WTC11 (cell line): ENCODE data around the gene SPRR2A.

Source experiments
- E2F1 ChIP-seq: sonication (generic); formaldehyde crosslinking; IDR thresholded peaks from 2 replicates; pipeline ENCODE4 v1.8.0; 2022; ENCODE audit warnings: mild to moderate bottlenecking, missing genetic modification reagents
- ETV6 ChIP-seq: sonication (generic); formaldehyde crosslinking; IDR thresholded peaks from 2 replicates; pipeline ENCODE4 v1.8.1; 2022; ENCODE audit warnings: mild to moderate bottlenecking, missing genetic modification reagents
- FOXP1 ChIP-seq: sonication (generic); formaldehyde crosslinking; IDR thresholded peaks from 2 replicates; pipeline ENCODE4 v1.8.0; 2022; ENCODE audit warnings: missing genetic modification reagents, mild to moderate bottlenecking, moderate library complexity, borderline replicate concordance
- GABPB1 ChIP-seq: sonication (generic); formaldehyde crosslinking; IDR thresholded peaks from 2 replicates; pipeline ENCODE4 v1.8.1; 2023; ENCODE audit warnings: mild to moderate bottlenecking, missing genetic modification reagents
- IRF2 ChIP-seq: sonication (generic); formaldehyde crosslinking; IDR thresholded peaks from 2 replicates; pipeline ENCODE4 v1.8.0; 2022; ENCODE audit warnings: low read depth, missing genetic modification reagents, borderline replicate concordance
- JUN ChIP-seq: sonication (generic); formaldehyde crosslinking; IDR thresholded peaks from 2 replicates; pipeline ENCODE4 v1.8.0; 2023; ENCODE audit warnings: mild to moderate bottlenecking, missing genetic modification reagents
- MAX ChIP-seq: sonication (generic); formaldehyde crosslinking; IDR thresholded peaks from 2 replicates; pipeline ENCODE4 v1.8.0; 2022; ENCODE audit warnings: mild to moderate bottlenecking, missing genetic modification reagents
- NR1H2 ChIP-seq: sonication (generic); formaldehyde crosslinking; IDR thresholded peaks from 2 replicates; pipeline ENCODE4 v1.9.0; 2021; ENCODE audit warnings: mild to moderate bottlenecking, moderate library complexity, missing genetic modification reagents
- USF1 ChIP-seq: sonication (generic); formaldehyde crosslinking; IDR thresholded peaks from 2 replicates; pipeline ENCODE4 v1.8.0; 2022; ENCODE audit warnings: mild to moderate bottlenecking, missing genetic modification reagents
- USF2 ChIP-seq: sonication (generic); formaldehyde crosslinking; IDR thresholded peaks from 2 replicates; pipeline ENCODE4 v1.8.1; 2023; ENCODE audit warnings: mild to moderate bottlenecking, missing genetic modification reagents, moderate library complexity
- TF ChIP-seq, protein P1 (sequence below): fragments of 200-600 bp; IDR thresholded peaks from 2 replicates; pipeline ENCODE4 v1.8.0; 2022; ENCODE audit warnings: antibody characterized with exemption
- TF ChIP-seq, protein P2 (sequence below): sonication (generic); formaldehyde crosslinking; IDR thresholded peaks from 2 replicates; pipeline ENCODE4 v1.8.0; 2023; ENCODE audit warnings: missing genetic modification reagents

DNA sequence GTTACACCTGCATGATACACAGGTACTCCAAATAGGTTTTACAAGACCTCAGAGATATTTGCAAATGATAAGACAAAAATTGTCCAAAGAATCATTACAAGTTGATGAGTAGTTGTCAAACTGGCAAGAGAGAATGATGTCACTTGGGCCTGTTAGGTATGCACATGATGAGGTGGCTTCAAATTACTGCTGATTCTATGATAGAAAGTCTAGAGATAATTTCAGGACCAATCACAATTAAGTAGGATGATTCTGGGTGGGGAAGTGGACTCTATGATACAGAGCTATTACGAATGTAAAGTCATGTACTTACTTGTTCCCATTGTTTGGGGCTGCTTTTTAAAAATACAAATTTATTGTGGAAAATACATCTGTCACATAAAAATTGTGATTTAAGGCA lies 31.5 kb downstream of the SPRR2A start:
- TF ChIP-seq, protein P1, sequence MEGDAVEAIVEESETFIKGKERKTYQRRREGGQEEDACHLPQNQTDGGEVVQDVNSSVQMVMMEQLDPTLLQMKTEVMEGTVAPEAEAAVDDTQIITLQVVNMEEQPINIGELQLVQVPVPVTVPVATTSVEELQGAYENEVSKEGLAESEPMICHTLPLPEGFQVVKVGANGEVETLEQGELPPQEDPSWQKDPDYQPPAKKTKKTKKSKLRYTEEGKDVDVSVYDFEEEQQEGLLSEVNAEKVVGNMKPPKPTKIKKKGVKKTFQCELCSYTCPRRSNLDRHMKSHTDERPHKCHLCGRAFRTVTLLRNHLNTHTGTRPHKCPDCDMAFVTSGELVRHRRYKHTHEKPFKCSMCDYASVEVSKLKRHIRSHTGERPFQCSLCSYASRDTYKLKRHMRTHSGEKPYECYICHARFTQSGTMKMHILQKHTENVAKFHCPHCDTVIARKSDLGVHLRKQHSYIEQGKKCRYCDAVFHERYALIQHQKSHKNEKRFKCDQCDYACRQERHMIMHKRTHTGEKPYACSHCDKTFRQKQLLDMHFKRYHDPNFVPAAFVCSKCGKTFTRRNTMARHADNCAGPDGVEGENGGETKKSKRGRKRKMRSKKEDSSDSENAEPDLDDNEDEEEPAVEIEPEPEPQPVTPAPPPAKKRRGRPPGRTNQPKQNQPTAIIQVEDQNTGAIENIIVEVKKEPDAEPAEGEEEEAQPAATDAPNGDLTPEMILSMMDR, result no peak
- TF ChIP-seq ETV6 (CRISPR knock-in tag) (no peak), FOXP1 (no peak), MAX (no peak), IRF2 (CRISPR knock-in tag) (no peak), USF1 (CRISPR knock-in tag) (no peak), GABPB1 (CRISPR knock-in tag) (no peak), E2F1 (CRISPR knock-in tag) (no peak), USF2 (CRISPR knock-in tag) (no peak), JUN (CRISPR knock-in tag) (no peak), NR1H2 (CRISPR knock-in tag) (no peak)
- TF ChIP-seq, protein P2, sequence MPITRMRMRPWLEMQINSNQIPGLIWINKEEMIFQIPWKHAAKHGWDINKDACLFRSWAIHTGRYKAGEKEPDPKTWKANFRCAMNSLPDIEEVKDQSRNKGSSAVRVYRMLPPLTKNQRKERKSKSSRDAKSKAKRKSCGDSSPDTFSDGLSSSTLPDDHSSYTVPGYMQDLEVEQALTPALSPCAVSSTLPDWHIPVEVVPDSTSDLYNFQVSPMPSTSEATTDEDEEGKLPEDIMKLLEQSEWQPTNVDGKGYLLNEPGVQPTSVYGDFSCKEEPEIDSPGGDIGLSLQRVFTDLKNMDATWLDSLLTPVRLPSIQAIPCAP, result no peak
